WI38 (cell line): Measurements from ENCODE around the gene JUN.
"Not testable (repeated sequence)": the region's sequence is repeated elsewhere in the genome, so short reads cannot be mapped to it uniquely, and the experiment has no call there.

Experiments
- H3K4me3 ChIP-seq: 2 replicates; pipeline ENCODE4 v1.5.1; 2011; ENCODE audit warnings: low read depth, mild to moderate bottlenecking, control low read depth, low read length
- TF ChIP-seq, protein P1 (sequence below): IDR thresholded peaks from 2 replicates; pipeline ENCODE4 v1.5.1; 2012; ENCODE audit warnings: low read depth, mild to moderate bottlenecking, control low read depth, low read length

JUN gene

DNA sequence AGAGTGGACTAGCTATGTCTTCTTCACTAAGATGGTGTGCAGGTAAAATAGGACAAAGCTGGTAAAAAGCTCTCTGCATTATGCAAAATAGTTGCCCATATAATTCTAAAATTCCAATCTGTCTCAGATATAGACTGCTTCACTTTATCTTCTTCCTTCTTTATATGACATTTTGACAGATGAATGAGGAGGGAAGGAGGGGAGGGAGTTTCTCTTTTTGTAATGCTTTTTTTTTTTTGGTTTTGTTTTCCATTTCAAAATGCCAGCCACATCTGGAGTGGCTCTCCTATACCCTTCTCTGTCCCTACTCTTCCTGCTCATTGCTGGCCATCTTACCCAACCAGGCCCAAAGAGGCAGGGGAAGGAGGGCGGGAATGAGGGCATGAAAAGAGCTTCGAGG is 24.2 kb upstream of the JUN start:
- no peak overlapping the region for H3K4me3 ChIP-seq
- TF ChIP-seq, protein P1, sequence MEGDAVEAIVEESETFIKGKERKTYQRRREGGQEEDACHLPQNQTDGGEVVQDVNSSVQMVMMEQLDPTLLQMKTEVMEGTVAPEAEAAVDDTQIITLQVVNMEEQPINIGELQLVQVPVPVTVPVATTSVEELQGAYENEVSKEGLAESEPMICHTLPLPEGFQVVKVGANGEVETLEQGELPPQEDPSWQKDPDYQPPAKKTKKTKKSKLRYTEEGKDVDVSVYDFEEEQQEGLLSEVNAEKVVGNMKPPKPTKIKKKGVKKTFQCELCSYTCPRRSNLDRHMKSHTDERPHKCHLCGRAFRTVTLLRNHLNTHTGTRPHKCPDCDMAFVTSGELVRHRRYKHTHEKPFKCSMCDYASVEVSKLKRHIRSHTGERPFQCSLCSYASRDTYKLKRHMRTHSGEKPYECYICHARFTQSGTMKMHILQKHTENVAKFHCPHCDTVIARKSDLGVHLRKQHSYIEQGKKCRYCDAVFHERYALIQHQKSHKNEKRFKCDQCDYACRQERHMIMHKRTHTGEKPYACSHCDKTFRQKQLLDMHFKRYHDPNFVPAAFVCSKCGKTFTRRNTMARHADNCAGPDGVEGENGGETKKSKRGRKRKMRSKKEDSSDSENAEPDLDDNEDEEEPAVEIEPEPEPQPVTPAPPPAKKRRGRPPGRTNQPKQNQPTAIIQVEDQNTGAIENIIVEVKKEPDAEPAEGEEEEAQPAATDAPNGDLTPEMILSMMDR: no peak

DNA sequence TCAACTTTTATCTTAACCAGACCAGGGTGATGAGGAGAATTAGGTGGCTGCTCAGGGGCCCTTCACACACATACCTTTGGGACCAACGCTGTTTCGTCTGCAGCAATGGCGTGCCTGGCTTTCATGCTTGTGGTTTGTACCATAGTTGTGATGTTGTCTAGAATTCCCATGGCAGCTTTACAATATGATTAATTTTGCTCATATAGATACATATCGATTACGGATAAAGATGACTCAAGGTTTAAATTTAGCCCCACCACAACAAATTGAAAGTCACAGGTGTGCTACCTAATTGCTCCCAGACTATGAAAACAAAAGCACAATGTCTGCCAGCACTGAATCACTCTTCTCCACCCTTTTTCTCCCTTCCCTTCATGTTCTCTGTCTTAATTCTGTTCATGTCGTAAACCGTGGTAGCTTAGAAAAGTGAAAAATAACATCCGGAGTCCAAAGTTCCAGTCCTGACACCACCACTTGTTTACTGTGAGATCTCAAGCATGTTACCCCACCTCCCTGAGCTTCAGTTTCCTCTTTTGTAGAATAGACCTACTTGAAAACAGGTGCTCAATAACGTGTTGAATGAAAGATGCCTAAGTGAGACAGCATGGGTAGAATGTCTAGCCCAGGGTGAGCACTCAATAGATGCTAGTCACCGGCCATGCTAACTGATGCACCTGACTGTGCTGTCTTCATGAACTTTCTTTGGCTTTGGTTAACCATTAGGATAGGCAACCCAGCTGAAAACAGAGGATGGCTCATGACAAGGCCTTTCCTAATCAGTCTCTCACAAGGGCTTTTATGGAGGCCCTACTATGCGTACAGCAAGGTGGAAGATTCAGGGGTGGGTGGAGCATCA is 22.1 kb upstream of the JUN start:
- no peak overlapping the region for H3K4me3 ChIP-seq
- TF ChIP-seq, protein P1: no peak

DNA sequence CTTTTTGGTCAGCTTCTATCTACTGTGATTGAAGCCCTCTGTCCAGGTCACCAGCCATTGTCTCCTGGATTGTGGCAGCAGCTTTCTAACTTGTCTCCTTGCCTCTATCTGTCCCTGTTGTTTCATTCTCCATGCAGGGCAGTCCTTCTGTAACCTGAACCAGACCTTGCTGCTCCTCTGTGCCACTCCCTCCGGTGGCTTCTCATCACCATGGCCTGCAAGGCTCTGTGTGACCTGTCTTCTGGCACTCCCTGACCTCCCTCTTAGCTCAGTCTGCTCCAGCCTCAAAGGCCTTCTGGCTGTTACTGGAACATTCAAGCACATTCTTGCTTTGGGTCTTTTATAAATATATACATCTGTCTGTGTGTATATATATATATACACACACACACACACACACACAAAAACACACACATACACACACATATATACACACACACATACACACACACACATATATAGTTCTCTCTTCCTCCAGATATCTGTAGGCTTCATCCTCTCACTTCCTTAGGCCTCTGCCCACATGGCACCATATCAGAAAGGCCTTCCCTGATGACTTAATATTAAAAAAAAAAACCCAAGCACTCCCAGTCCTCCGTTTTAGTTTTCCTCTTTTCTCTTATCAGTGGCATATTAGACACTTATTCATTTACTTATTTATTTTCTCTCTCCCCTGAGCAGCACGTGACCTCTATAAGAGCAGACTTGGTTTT is 21.2 kb upstream of the JUN start:
- no peak overlapping the region for H3K4me3 ChIP-seq
- TF ChIP-seq, protein P1: no peak

DNA sequence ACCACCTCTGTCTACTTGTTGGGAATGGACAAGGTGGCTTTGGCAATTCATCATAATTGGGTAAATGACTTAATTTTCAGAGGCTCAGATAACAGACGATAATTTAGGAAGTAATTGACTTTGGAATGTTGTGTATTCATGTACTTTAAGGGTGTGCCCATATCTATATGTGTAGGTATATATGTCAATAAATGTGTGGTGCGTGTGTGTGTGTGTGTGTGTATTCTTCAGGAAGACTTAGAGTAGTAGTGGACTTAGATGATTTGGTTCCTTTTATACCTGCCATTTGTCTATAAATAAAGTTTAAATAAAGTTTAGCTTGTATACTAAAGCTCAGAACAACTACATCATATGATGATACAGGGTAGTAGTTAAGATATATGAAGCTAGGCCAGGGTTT is 20.0 kb upstream of the JUN start:
- no peak overlapping the region for H3K4me3 ChIP-seq
- TF ChIP-seq, protein P1: no peak

DNA sequence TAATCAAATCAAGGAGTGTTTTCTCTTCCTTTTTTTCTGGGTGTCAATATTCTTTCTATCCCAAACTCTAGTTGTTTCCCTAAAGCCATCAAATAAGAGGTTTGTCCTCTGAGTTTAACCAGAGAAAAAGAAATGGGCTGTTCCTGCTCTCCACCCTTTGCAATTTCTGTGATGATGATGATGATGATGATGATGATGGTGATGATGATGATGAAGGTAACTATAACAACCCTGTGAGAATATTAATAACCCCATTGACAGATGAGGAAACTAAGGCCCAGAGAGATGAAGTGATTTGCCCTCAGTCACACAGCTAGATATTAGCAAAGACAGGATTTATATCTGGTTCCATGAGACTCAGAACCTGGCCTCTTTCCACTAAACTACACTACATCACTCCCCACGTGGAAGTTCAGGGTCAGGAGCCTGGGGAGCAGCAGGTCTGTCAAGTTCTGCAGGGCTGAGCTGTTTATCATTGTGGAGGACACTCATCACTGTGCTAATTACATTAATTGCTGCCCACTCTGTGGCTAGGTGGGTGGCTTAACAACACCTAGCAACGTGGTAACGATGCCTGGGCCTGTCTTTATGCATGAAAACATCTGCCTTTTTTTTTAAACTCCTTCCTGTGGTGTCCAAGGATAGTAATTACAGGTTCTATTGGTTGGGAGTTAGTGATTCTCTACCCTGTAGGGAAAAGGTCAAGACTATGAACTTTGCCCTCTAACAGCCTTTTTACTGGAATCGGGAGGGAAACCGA is 19.0 kb upstream of the JUN start:
- H3K4me3 ChIP-seq: no peak overlapping the region
- TF ChIP-seq, protein P1: no peak

DNA sequence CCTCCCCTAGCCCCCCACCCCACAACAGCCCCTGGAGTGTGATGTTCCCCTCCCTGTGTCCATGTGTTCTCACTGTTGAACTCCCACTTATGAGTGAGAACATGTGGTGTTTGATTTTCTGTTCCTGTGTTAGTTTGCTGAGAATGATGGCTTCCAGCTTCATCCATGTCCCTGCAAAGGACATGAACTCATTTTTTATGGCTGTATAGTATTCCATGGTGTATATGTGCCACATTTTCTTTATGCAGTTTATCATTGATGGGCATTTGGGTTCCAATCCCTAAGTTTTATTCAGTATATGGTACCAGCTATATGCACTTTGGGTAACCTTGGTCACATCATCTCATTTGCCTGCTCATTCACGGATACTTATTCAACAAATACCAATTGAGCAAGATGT is 17.4 kb upstream of the JUN start:
- not testable (repeated sequence) for H3K4me3 ChIP-seq

DNA sequence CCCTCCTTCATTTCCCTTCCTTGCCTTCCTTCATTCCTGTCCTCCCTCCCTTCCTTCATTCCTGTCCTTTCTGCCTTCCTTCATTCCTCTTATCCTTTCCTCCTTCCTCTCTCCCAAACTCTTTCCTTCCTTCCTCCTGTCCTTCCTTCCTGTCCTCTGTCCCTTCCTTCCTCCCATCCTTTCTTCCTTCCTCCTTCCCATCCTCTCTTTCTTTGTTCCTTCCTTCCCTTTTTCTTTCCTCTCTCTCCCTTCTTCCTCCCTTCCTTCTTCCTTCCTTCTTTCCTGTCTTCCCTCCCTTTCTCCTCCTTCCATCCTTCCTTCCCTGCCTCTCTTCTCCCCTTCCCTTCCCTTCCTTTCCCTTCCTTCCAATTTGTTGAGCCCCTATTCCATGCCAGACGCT is 15.8 kb upstream of the JUN start:
- no peak overlapping the region for H3K4me3 ChIP-seq
- TF ChIP-seq, protein P1: no peak
